ENCODE measurements around the gene TNFRSF25. TPM values are rescaled to one million over a fixed set of nuclear protein-coding genes. Genes with fewer than 3 reads are reported as not detected.

TNFRSF25 gene
- total and polyA plus RNA-seq, 10 of the 15 experiments (the other 5 are each of a cell fraction or from before 2014, with no cell fraction given) = 0.23 to 8.6 (median 0.46) TPM; not detected in 5

DNA sequence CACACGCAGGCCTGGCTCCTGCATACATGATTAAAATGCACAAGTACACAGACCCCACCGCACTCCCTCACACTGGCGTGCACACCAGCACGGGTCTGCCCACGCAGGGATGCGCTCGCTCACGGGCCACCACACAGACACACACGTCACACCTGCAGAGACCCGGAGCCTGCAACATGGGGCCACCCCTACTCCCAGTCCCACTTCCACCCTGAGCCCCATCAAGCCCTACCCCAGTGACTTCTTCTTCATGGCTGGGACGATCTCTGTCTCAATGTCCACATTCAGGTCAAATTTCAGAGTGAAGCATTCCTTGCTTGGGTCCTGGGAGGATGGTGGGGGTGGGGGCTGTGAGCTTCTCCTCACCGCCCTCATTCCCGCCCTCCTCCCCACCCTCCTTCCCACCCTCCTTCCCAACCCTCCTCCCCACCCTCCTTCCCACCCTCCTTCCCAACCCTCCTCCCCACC, 8.9 kb upstream of the TNFRSF25 start:
- Histone ChIP-seq H3K4me2 (ENCODE audit: control insufficient read depth, insufficient read depth) (no peak overlapping the region), H3K27me3 (replicated peaks in 1 of 2; ENCODE audit: control insufficient read depth in 2 of 2, insufficient read depth in 2 of 2, low read length in 1 of 2) (no peaks in the 10 kb centered on the region), H3K4me1 (ENCODE audit: control insufficient read depth, insufficient read depth, low read length) (no peaks in the 10 kb centered on the region), H4K20me1 (ENCODE audit: control insufficient read depth, insufficient read depth) (no peaks in the 10 kb centered on the region), H3K9me3 (replicated peaks; ENCODE audit: control insufficient read depth, insufficient read depth, low read length) (no peaks in the 10 kb centered on the region), H3K27ac (ENCODE audit: control insufficient read depth, insufficient read depth) (no peak overlapping the region), H2AFZ (ENCODE audit: control insufficient read depth, low read depth, low read length) (no peak overlapping the region), H3K79me2 (ENCODE audit: control insufficient read depth, insufficient read depth, low read length) (no peaks in the 10 kb centered on the region), H3K36me3 (ENCODE audit: control insufficient read depth in 2 of 2, insufficient read depth in 2 of 2, low read length in 1 of 2) (no peaks in the 10 kb centered on the region), H3K9ac (ENCODE audit: control insufficient read depth, insufficient read depth, low read length) (no peak overlapping the region), H3K4me3 (no peak overlapping the region)
- ATAC-seq = no peak
- TF ChIP-seq IKZF1 (conservative IDR thresholded peaks at IDR 0.05) = no peak
- TF ChIP-seq NR2C1 (IDR thresholded peaks at IDR 0.05) = no peak
- no peak for TF ChIP-seq BRCA1 (IDR thresholded peaks at IDR 0.05; ENCODE audit: low read depth, low read length)
- no peak for TF ChIP-seq ZNF622 (IDR thresholded peaks at IDR 0.05)
- TF ChIP-seq PAX5 (IDR thresholded peaks at IDR 0.05; ENCODE audit: borderline replicate concordance, low read depth, low read length) = no peak
- TF ChIP-seq HDGF (IDR thresholded peaks at IDR 0.05) = no peak
- no peak for TF ChIP-seq MTA2 (IDR thresholded peaks at IDR 0.05; ENCODE audit: low read depth)
- TF ChIP-seq, protein P1, sequence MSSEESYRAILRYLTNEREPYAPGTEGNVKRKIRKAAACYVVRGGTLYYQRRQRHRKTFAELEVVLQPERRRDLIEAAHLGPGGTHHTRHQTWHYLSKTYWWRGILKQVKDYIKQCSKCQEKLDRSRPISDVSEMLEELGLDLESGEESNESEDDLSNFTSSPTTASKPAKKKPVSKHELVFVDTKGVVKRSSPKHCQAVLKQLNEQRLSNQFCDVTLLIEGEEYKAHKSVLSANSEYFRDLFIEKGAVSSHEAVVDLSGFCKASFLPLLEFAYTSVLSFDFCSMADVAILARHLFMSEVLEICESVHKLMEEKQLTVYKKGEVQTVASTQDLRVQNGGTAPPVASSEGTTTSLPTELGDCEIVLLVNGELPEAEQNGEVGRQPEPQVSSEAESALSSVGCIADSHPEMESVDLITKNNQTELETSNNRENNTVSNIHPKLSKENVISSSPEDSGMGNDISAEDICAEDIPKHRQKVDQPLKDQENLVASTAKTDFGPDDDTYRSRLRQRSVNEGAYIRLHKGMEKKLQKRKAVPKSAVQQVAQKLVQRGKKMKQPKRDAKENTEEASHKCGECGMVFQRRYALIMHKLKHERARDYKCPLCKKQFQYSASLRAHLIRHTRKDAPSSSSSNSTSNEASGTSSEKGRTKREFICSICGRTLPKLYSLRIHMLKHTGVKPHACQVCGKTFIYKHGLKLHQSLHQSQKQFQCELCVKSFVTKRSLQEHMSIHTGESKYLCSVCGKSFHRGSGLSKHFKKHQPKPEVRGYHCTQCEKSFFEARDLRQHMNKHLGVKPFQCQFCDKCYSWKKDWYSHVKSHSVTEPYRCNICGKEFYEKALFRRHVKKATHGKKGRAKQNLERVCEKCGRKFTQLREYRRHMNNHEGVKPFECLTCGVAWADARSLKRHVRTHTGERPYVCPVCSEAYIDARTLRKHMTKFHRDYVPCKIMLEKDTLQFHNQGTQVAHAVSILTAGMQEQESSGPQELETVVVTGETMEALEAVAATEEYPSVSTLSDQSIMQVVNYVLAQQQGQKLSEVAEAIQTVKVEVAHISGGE (CRISPR knock-in tag; IDR thresholded peaks at IDR 0.05) = no peak
- no peak for TF ChIP-seq FOXM1 (IDR thresholded peaks at IDR 0.05; ENCODE audit: low read depth, low read length)
- TF ChIP-seq, protein P2, sequence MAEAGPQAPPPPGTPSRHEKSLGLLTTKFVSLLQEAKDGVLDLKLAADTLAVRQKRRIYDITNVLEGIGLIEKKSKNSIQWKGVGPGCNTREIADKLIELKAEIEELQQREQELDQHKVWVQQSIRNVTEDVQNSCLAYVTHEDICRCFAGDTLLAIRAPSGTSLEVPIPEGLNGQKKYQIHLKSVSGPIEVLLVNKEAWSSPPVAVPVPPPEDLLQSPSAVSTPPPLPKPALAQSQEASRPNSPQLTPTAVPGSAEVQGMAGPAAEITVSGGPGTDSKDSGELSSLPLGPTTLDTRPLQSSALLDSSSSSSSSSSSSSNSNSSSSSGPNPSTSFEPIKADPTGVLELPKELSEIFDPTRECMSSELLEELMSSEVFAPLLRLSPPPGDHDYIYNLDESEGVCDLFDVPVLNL (IDR thresholded peaks at IDR 0.05; ENCODE audit: low read depth, low read length) = no peak
- TF ChIP-seq NRF1 (conservative IDR thresholded peaks at IDR 0.05; ENCODE audit: low read depth, low read length) = no peak
- TF ChIP-seq, protein P3, sequence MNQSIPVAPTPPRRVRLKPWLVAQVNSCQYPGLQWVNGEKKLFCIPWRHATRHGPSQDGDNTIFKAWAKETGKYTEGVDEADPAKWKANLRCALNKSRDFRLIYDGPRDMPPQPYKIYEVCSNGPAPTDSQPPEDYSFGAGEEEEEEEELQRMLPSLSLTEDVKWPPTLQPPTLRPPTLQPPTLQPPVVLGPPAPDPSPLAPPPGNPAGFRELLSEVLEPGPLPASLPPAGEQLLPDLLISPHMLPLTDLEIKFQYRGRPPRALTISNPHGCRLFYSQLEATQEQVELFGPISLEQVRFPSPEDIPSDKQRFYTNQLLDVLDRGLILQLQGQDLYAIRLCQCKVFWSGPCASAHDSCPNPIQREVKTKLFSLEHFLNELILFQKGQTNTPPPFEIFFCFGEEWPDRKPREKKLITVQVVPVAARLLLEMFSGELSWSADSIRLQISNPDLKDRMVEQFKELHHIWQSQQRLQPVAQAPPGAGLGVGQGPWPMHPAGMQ (IDR thresholded peaks at IDR 0.05; ENCODE audit: borderline replicate concordance) = no peak
- no peak for TF ChIP-seq TAF1 (IDR thresholded peaks at IDR 0.05; ENCODE audit: borderline replicate concordance, low read depth, low read length)
- TF ChIP-seq WRNIP1 (IDR thresholded peaks at IDR 0.05; ENCODE audit: borderline replicate concordance, low read depth, low read length) = no peak
- ChIA-PET CTCF (no interaction called here), SMC1A (ENCODE audit: uncharacterized antibody, unreplicated experiment) (no interaction called here), RAD21 (ENCODE audit: unreplicated experiment) (no interaction called here), POLR2A (no interaction called here)
- FAIRE-seq = no peak
- 34% methylated on average over 13 of the region's 13 CpGs for WGBS (ENCODE audit: insufficient coverage, insufficient replicate concordance, low lambda C conversion rate, missing lambda C conversion rate)
- DNase-seq (ENCODE audit: low read depth, low spot score) = no peak
- intact Hi-C loops (cut with micrococcal nuclease; ENCODE audit: unreplicated experiment) = no loop called here
- in situ Hi-C loops (cut with MboI) = loop anchor here (25.0 kb wide), 1 partner anchor 737 kb away; no protein-coding TSS in a partner anchor
- BruUV-seq (replicated peaks) = no TSS peak
